Brain pericyte (primary cell): Measurements from ENCODE around the gene ANXA1.
"Not testable (repeated sequence)": the region's sequence is repeated elsewhere in the genome, so short reads cannot be mapped to it uniquely, and the experiment has no call there.

ENCODE experiments used
- DNase-seq: peaks from one replicate; pipeline ENCODE4 v3.0.0-alpha.2; 2012; ENCODE audit warnings: low read depth, low spot score

Gene ANXA1, protein sequence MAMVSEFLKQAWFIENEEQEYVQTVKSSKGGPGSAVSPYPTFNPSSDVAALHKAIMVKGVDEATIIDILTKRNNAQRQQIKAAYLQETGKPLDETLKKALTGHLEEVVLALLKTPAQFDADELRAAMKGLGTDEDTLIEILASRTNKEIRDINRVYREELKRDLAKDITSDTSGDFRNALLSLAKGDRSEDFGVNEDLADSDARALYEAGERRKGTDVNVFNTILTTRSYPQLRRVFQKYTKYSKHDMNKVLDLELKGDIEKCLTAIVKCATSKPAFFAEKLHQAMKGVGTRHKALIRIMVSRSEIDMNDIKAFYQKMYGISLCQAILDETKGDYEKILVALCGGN

DNA sequence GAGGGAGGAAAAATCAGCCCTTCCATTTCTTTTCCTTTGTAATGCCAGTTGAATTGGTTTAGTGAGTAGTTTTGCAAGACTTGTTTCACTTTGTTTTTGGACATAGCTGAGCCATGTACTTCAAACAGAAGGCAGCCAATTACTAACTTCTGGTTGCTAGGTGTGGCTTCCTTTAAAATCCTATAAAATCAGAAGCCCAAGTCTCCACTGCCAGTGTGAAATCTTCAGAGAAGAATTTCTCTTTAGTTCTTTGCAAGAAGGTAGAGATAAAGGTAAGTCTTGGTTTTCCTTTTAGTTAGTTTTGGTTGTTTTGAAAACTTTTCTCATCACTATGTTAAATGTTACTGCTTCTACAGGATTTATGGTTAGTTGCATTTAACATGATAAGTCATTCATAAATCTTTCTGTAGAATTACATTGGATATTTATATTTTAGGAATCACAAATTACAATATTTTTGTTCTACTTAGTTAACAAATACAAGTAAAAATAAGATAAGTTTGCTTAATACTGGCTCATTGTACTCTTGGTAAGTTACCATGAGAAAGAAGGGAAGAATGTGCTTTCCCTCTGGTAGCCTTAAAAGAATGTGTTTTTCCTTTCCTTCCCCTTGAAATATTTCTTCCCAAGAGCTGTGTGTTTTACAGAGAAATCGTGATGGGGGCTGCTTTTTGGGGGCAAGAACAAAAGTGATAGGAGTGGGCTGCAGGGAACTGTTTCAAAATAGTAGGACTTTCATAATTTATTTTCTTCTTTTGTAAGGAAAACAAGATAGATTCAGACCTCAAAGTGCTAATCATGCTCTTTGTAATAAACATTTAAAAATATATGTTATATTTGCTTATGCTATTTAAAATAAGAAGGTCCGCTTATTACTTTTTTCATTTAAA lies at the start of gene ANXA1:
TSS of gene ANXA1 (plus strand) at position 213 of the 890 bp plus-strand sequence. CDS start 6,671 bp downstream, outside the sequence.
- no peak for DNase-seq

- DNase-seq = no peak
Observed at GRCh38 chr9:73104342-73104741, 47.3 kb upstream of the ANXA1 start.

GRCh38 chr9:73104921-73105320 lies 46.7 kb upstream of the ANXA1 start:
- DNase-seq = no peak

DNA sequence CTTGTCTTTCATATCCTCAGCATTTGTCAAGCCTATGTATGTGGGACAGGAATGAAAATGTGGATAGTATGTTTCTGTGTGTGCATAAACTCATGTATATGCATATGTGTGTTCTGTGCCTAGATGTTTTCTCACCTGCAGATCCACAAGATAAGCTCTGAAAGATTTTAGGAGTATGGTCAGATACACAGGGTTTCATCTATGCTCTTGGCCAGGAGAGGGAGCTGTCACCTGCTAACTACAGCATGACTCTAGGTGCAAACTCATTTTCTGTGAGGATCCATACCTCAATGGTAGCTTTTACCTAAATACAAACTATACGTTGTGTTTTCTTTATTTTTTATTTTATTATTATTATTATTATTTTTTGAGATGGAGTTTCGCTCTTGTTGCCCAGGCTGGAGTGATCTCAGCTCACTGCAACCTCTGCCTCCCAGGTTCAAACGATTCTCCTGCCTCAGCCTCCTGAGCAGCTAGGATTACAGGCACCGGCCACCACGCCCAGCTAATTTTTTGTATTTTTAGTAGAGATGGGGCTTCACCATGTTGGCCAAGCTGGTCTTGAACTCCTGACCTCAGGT lies 44.1 kb upstream of the ANXA1 start:
- DNase-seq = not testable (repeated sequence)

GRCh38 chr9:73114058-73114457 lies 37.6 kb upstream of the ANXA1 start:
- DNase-seq = no peak

DNA sequence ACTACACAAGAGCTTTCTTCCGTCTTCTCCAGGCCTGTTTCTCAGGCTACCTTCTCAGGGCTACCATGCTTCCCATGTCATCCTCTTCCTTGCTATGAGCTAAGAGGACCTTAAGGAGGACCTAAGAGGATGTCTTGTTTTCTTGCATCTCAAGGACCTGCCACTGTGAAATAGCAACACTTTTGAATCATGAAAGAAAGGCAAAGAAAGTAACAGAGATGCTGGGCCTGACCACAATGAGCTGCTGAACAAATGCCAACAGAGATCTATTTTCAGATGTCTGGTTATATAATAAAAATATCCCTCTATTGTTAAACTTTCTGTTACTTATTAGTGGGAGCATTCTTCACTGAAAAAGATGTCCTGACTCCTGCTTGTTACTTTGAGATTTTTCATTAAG lies 36.7 kb upstream of the ANXA1 start:
- DNase-seq = no peak

DNA sequence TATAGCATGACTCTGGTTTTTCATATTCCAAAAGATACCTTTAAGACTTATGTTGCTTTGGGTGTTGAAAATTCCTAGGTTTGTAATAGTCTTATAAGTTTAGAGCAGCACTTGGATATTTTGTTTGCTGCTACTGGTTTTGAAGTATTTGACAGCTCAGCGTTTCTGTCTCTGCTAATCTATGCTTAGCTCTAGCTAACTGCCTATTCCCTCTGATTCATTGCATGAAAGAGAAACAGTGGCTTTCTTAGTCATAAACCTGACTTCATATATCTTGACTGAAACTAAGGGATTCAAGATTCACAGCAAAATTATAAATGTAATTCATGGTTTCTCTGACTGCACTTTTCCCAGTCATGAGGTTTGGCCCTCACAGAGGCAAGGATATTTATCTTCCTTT lies 35.6 kb upstream of the ANXA1 start:
- peak; percentile 24 for DNase-seq

- no peak for DNase-seq
Observed at GRCh38 chr9:73116880-73117279, 34.8 kb upstream of the ANXA1 start.

GRCh38 chr9:73118286-73118685 lies 33.4 kb upstream of the ANXA1 start:
- no peak for DNase-seq

DNA sequence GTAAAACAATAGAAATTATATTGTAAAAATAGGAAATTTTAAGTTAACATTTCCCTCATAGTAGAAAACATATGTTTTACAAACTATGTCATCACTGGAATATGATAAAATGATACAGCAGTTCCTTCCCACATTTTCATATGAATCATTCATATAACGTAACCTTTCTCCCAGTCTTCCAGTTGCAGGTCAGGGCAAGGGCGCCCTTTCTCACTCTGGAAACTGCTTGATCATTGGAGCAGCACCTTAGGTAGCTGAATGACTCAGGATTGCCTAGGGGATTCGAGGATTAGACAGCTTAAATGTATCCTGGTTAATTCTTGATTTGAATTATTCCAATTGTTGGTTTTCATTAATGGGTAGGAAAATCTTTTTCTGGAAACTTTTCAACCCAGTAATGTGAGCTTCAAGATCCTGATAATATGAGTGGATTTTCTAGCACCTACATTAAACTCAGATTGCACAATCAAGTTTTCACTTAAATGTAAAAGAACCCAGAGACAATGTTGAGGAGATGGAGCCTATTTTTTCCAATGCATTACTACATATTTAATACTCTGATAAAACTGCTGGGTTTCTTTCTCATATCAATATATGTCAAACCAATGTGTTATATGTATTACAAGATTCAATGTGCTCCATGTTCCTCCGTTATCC lies 32.6 kb upstream of the ANXA1 start:
- peak; percentile 40 for DNase-seq

GRCh38 chr9:73121375-73121935 lies 30.2 kb upstream of the ANXA1 start:
- DNase-seq = no peak

DNA sequence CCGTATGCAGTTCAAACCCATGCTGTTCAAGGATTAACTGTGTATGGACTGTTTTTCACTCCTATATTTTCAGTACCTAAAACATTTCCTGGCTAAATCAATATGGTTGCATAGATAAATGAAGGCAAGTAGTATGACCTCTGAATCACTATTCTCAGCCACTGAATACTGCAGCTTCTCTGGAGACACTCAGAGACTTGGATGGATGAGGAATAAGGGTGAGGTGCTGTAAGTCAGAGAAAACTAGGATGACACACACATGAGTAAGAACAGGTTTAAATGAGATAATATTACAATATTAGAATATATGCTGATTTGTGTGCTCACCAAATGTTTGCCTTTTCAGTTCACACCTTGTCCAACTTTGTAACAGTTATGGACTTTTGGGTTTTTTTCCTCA lies 26.0 kb upstream of the ANXA1 start:
- no peak for DNase-seq

DNA sequence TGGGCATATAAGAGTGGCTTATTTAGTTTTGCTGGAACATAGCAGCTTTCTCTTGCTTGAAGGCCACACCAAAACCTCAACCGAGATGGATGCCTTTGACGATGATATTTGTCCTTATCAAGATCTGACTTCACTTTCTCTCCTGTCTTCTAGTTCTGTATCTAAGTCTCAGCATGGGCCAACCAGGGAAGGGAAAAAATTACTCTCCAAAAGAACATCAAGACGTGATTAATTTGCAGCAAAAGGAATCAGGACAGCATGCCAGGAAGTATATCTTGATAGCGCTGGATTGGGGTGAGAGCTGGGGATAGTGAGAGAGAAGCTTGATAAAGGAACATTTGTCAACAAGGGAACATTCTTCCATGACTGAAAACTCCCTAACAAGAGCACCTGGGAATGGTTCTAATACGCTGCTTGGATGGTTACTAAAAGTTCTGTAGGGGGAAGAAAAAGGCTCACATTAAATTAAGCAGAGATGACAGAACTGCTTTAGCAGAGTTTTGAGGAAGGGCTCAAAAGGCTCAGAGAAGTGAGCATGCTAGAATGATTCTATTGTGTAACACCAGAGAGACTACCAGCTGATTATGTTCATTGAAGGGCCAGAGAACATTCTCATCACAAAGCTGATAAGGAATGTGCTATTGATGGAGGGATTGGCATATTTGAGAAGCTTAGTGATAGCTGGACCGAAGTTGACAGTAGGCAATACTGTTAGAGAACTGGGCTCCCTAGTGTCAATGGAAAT lies 21.6 kb upstream of the ANXA1 start:
- no peak for DNase-seq

DNA sequence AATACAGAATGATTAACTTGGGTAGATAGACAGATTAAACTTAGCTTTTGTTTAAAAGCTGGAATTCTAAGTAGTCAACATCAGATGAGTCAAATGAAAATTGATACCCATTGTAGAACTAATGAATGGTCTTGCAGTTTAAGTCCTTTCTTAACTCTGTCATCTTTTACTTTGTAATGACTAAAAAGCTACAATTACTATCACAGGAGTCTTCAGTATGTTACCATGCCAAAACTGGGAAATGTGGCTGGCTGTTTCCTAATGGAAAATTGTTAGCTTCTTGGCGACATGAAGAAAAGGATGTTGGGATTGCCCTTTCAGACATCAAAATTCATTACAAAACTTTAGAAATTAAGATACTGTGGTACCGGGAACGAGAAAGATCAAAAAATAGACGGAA lies 20.2 kb upstream of the ANXA1 start:
- DNase-seq = no peak

- DNase-seq = peak; percentile 69
Observed at GRCh38 chr9:73132034-73132776, 19.5 kb upstream of the ANXA1 start.

DNA sequence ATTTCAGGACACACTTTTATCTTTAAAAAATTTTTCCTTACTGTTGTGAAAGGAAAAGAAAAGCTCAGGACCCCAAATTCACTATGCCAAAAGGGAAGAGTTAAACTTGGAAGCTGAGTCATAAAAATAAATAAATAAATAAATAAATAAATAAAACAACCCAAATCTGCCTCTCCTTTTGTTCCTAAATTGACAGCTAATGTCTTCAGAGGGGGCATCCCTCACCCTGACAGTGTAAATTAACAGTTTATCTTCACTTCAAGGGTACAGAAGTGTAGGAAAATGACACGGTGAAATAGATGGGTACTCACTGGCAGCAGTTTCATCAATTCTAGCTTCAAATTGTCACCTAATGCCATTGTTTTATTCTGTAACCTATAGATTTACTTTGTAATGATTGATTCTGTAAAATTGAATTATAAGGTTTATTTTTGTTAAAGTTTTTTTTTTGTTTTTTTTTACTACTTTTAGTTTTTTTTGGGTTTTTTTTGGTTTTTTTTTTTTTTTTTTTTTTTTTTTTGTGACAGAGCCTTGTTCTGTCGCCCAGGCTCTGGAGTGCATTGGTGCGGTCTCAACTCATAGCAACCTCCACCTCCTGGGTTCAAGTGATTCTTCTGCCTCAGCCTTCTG lies 18.5 kb upstream of the ANXA1 start:
- no peak for DNase-seq

DNA sequence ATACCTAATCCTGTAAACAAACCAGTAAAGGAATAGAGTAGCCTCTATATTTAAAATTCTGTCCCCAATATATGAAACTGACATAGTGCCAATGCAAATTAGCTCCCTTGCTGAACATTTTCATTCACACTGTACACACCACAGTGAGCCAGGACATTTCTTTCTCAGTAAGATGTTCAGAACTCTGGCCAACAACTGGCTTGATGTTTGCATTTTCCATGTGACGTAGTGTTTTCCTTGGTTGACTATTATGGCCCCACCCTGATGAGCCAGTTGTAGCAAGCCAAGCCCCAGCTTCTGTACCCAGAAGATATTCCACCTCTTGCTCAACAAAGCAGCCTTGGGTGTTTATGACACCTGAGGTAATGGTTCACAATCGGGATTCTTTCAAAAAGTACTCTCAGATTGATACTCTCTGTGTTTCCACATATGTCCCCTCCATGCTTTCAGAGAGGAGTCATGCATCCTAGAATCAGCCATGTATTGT lies 17.7 kb upstream of the ANXA1 start:
- DNase-seq = no peak

DNA sequence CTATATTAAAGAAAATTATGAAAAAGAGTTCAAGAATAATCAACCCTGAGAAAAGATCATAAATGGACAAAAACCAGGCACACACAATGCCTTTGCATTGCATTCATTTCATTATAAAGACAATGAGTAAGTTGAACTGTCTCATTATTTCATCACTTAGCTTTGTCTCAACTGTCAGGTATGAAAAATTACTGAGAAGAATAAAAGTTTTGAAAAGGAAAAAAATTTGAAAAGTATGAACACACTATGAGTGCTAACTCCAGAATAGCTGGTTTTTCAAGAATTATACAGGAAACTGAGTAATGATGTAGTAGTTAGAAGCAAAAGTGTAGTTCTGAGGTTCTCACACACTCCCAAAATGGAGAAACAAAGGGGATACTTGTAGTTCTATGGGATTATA lies 16.3 kb upstream of the ANXA1 start:
- DNase-seq = no peak

DNA sequence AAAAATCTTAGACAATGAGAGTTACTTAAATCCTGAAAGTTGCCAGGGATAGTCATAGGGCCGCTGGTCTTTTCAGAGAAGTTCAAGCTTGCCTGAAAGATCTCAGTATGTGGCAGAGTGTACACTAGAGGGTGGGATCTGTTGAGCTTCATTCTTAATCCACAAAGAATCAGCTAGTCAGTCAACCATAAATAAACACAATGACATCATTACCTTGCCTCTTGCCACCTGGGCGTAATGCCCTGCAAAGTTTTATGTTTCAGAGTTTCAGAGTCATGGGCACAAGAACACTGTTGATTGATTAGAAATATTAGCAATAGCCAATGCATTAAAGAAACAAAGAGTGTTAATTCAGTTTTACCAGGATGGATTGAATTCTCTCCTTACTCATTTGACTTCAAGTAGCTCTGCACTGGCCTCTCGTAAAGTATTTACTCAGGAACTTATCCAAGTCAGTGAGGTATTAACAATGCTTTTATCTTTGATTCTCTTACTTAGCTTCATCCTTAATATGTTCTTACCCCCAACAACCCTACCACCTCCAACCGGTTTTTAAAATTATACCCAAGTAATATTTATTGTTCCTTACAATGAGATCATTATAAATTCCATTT lies 14.3 kb upstream of the ANXA1 start:
- DNase-seq = no peak
